HEK293 (cell line): ENCODE data around the gene KSR1.

Experiments
- CTCF ChIA-PET: fragments of 350-600 bp; formaldehyde crosslinking; extraction: SDS; loops from one replicate; lab custom pipeline; 2021; ENCODE audit warnings: antibody characterized with exemption; lab: Yijun Ruan, JAX
- POLR2A ChIA-PET: fragments of 300-600 bp; formaldehyde crosslinking; extraction: SDS; loops from one replicate; lab custom pipeline; 2020; ENCODE audit warnings: antibody characterized with exemption, inconsistent platforms; lab: Yijun Ruan, JAX
- H3K27ac ChIP-seq: fragments of 200-500 bp; sonication (Bioruptor generic); 2 replicates; pipeline ENCODE4 v1.5.1; 2014; ENCODE audit warnings: low read depth, low read length, control low read depth, inconsistent platforms; ENCODE audit errors: extremely low read depth
- H3K36me3 ChIP-seq, 2 experiments: fragments of 200-500 bp in 1 of 2; sonication (Bioruptor generic) in 1 of 2; 1 replicate in 1 of 2; 2 replicates in 1 of 2; pipeline ENCODE4 v1.5.1; 2014 to 2017; ENCODE audit warnings: inconsistent platforms in 2 of 2, low read length in 2 of 2; ENCODE audit not compliant: control insufficient read depth in 2 of 2, insufficient read depth in 1 of 2
- H3K4me1 ChIP-seq: fragments of 200-500 bp; sonication (Bioruptor generic); 2 replicates; pipeline ENCODE4 v1.5.1; 2014; ENCODE audit warnings: mild to moderate bottlenecking, low read length, inconsistent platforms; ENCODE audit not compliant: control insufficient read depth, insufficient read depth
- H3K4me3 ChIP-seq: 2 replicates; pipeline ENCODE4 v1.5.1; 2011; ENCODE audit warnings: low read depth, mild to moderate bottlenecking, control low read depth, low read length, moderate library complexity
- H3K9me3 ChIP-seq: fragments of 200-500 bp; sonication (Bioruptor generic); 2 replicates; pipeline ENCODE4 v1.5.1; 2014; ENCODE audit warnings: low read depth, low read length, inconsistent platforms; ENCODE audit not compliant: control insufficient read depth, insufficient read depth
- GFI1B ChIP-seq: fragments of 450-650 bp; formaldehyde crosslinking; IDR thresholded peaks from 2 replicates; pipeline ENCODE4 v1.5.1; 2016; ENCODE audit warnings: missing biosample characterization, missing genetic modification characterization
- GLIS1 ChIP-seq: fragments of 450-650 bp; formaldehyde crosslinking; IDR thresholded peaks from 2 replicates; pipeline ENCODE4 v1.5.1; 2016; ENCODE audit warnings: missing biosample characterization, missing genetic modification characterization
- KLF7 ChIP-seq: fragments of 450-650 bp; formaldehyde crosslinking; IDR thresholded peaks from 2 replicates; pipeline ENCODE4 v1.5.1; 2016; ENCODE audit warnings: missing biosample characterization, missing genetic modification characterization, borderline replicate concordance
- PRDM1 ChIP-seq: fragments of 450-650 bp; formaldehyde crosslinking; IDR thresholded peaks from 2 replicates; pipeline ENCODE4; 2016; ENCODE audit warnings: missing biosample characterization, missing genetic modification characterization
- PRDM2 ChIP-seq: fragments of 450-650 bp; formaldehyde crosslinking; IDR thresholded peaks from 2 replicates; pipeline ENCODE4 v1.5.1; 2016; ENCODE audit warnings: missing biosample characterization, missing genetic modification characterization, borderline replicate concordance
- SP2 ChIP-seq: fragments of 450-650 bp; formaldehyde crosslinking; IDR thresholded peaks from 2 replicates; pipeline ENCODE4 v1.5.1; 2016; ENCODE audit warnings: missing biosample characterization, missing genetic modification characterization
- ZBTB10 ChIP-seq: fragments of 450-650 bp; formaldehyde crosslinking; IDR thresholded peaks from 2 replicates; pipeline ENCODE4 v1.5.1; 2016; ENCODE audit warnings: missing biosample characterization, missing genetic modification characterization
- ZBTB11 ChIP-seq: fragments of 450-650 bp; formaldehyde crosslinking; conservative IDR thresholded peaks from 2 replicates; pipeline ENCODE4 v1.5.1; 2016; ENCODE audit warnings: low read depth, missing biosample characterization, missing genetic modification characterization
- ZFP69B ChIP-seq: fragments of 450-650 bp; formaldehyde crosslinking; IDR thresholded peaks from 2 replicates; pipeline ENCODE4 v1.5.1; 2016; ENCODE audit warnings: missing biosample characterization, missing genetic modification characterization
- ZNF157 ChIP-seq: fragments of 450-650 bp; formaldehyde crosslinking; IDR thresholded peaks from 2 replicates; pipeline ENCODE4 v1.5.1; 2016; ENCODE audit warnings: missing biosample characterization, missing genetic modification characterization
- ZNF169 ChIP-seq: fragments of 450-650 bp; formaldehyde crosslinking; IDR thresholded peaks from 2 replicates; pipeline ENCODE4 v1.5.1; 2016; ENCODE audit warnings: missing biosample characterization, missing genetic modification characterization
- ZNF623 ChIP-seq: fragments of 450-650 bp; formaldehyde crosslinking; IDR thresholded peaks from 2 replicates; pipeline ENCODE4 v1.5.1; 2016; ENCODE audit warnings: missing biosample characterization, missing genetic modification characterization
- ZNF639 ChIP-seq: fragments of 450-650 bp; formaldehyde crosslinking; IDR thresholded peaks from 2 replicates; pipeline ENCODE4 v1.5.1; 2016; ENCODE audit warnings: missing biosample characterization, missing genetic modification characterization
- ZNF660 ChIP-seq: fragments of 450-650 bp; IDR thresholded peaks from 2 replicates; pipeline ENCODE4 v1.5.1; 2018; ENCODE audit warnings: missing biosample characterization, mild to moderate bottlenecking, missing genetic modification characterization
- ZNF837 ChIP-seq: fragments of 450-650 bp; formaldehyde crosslinking; IDR thresholded peaks from 2 replicates; pipeline ENCODE4 v1.5.1; 2016; ENCODE audit warnings: missing biosample characterization, missing genetic modification characterization

KSR1 gene

GRCh38 chr17:27415120-27415795, 41.0 kb upstream of the KSR1 start (continued):
- TF ChIP-seq ZBTB11 (tag by site-specific recombination): no peak
- no peak for TF ChIP-seq ZNF623 (tag by site-specific recombination)
- TF ChIP-seq PRDM1 (tag by site-specific recombination): no peak
- TF ChIP-seq PRDM2 (tag by site-specific recombination): no peak
- TF ChIP-seq KLF7: no peak
- TF ChIP-seq ZNF639 (tag by site-specific recombination): no peak

- TF ChIP-seq GLIS1 (tag by site-specific recombination) (no peak), ZNF157 (tag by site-specific recombination) (no peak), ZBTB10 (tag by site-specific recombination) (no peak), GFI1B (tag by site-specific recombination) (no peak), ZFP69B (tag by site-specific recombination) (no peak), SP2 (no peak), ZNF169 (tag by site-specific recombination) (no peak), ZNF837 (no peak), ZNF660 (tag by site-specific recombination) (no peak)
- Histone ChIP-seq H3K4me1 (no peaks in the 10 kb centered on the region), H3K27ac (no peak overlapping the region), H3K9me3 (no peaks in the 10 kb centered on the region), H3K36me3 (no peaks in the 10 kb centered on the region), H3K4me3 (no peak overlapping the region)
- ChIA-PET POLR2A (no interaction called here), CTCF (no interaction called here)
Observed at GRCh38 chr17:27417596-27418365, 38.5 kb upstream of the KSR1 start.
